ENCODE results near the gene NR2E1. TPM values are rescaled to one million over a fixed set of nuclear protein-coding genes. Genes with fewer than 3 reads are reported as not detected.

The NR2E1 gene
- total RNA-seq, 1 donor from 2014 or later: not detected

GRCh38 chr6:108156180-108156937 is 9.5 kb upstream of the NR2E1 start:
- peak; percentile 63 for DNase-seq (ENCODE audit: low spot score)

- DNase-seq (ENCODE audit: low spot score): no peak
These were observed 8.9 kb upstream of the NR2E1 start for GRCh38 chr6:108156938-108157233.

DNA sequence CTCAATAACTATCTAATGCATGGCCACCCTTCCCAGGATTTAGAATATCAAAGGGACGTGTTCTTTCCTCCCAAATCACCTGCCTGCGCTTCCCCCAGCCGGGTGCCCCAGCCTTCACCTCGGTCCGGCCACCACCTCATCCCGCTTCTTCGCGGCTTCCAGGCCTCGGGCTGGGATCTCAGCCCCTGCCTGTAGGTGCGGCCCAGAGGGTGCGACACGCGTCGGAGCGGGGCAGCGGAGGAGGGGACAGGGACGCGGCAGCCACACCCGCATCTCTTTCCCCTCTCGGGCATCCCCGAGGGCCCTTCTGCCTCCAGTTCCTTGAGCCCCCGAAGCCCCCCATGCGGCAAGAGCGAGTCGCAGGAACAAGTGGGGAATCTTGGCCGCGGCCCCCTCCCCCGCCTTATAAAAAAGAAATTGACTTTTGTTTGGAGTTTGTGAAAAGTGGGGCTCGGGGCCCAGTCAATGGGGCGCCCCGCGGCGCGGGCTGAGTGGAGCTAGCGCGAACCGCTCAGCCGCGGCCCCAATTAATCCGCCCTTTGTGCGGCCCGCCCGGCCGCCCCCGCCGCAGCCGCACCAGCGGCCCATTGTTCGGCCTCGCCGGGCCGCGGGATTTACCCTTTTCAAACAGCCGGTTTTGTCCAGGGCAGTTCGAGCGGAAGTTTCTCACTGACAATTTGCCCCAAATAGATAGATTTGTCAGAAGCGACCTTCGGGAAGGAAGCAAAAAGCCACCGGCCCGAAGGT is 8.4 kb upstream of the NR2E1 start:
- no peak for DNase-seq (ENCODE audit: low spot score)

DNA sequence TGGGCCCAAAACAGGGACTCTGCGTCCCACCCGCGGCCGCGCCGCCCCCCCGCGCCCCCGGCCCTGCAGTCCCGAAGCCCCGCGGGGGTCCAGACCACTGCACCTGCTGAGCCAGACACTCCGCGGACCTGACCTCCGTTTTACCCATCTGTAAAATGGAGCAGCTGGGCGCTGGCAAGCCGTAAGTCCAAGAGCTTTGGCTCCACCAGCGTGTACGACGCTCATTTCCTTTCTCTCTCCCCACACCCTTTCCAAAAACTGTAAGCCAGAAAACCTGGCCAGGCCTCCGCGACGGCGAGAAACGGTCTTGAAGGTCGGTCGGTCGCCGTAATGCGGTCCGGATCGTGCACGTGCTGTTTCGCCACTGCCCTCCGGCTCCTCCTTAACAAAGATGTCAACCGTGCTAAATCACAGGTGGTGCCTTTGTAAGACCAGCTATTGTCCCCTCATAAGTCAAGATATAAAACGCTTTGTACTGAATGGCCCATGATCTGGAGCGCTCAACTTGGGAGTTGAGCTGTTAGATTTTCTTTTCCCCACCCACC is 7.8 kb upstream of the NR2E1 start:
- DNase-seq (ENCODE audit: low spot score): no peak

- no peak for DNase-seq (ENCODE audit: low spot score)
These were observed 5.8 kb upstream of the NR2E1 start for GRCh38 chr6:108159981-108160380.

GRCh38 chr6:108161724-108162282 is 4.0 kb upstream of the NR2E1 start:
- no peak for DNase-seq (ENCODE audit: low spot score)

- DNase-seq (ENCODE audit: low spot score): no peak
These were observed 2.6 kb upstream of the NR2E1 start for GRCh38 chr6:108163267-108163643.

DNA sequence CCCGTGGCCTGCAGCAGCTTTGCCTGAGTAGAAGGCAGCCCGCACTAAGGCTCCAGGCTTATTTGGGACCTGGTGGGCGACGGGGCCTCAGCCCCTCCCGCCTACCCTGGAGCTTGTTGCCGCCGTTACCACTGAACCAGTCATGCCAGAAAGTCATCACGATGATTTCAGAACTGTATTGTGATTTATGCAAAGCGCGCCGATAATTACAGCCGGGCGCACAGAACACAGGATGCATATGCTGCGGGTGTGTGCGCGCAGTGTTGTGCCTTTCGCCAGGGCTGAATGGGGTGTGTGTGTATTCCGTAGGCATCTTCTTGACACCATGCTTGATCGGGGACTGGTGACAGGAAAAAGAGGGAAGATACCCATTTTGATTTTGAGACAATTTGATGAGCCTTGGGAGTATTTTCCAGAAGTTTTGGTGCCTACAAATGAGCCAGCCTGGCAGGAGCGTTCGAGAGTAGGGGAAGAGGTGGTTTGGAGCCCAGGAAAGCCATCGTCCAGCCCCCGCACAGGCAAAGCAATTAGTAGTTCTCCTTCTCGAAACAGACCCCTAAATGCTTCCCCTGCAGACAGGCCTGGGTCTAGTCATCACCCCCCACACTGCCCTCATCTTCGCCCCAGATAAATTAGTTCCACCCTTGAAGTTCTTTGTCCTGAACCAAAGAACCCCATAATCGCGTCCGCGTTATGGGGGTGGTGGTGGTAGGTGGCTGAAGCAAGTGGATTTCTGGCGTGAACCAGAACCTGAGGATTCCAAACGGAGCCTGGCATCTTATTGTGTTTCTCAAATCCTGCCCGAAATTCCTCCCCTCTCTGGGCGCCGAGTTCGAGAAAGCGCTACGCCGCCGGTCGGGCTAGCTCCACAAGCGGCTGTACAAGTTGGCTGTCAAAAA is 1.9 kb upstream of the NR2E1 start:
- DNase-seq (ENCODE audit: low spot score): no peak

DNA sequence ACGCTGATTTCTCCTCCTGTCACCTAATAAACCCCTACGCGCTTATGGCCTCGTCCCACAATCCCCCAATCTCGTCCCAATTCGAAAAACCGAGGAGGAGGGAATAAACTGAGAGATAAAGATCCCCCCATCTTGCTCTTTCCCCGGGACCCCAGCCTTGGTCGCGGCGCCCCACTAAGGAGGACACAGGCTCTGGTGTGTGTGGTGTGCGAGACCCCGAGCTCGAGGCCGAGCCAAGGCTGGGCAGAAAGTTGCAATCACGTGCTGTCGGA is 1.3 kb upstream of the NR2E1 start:
- DNase-seq (ENCODE audit: low spot score): no peak

- DNase-seq (ENCODE audit: low spot score): no peak
These were observed 761 bp upstream of the NR2E1 start for GRCh38 chr6:108164815-108165706.

DNA sequence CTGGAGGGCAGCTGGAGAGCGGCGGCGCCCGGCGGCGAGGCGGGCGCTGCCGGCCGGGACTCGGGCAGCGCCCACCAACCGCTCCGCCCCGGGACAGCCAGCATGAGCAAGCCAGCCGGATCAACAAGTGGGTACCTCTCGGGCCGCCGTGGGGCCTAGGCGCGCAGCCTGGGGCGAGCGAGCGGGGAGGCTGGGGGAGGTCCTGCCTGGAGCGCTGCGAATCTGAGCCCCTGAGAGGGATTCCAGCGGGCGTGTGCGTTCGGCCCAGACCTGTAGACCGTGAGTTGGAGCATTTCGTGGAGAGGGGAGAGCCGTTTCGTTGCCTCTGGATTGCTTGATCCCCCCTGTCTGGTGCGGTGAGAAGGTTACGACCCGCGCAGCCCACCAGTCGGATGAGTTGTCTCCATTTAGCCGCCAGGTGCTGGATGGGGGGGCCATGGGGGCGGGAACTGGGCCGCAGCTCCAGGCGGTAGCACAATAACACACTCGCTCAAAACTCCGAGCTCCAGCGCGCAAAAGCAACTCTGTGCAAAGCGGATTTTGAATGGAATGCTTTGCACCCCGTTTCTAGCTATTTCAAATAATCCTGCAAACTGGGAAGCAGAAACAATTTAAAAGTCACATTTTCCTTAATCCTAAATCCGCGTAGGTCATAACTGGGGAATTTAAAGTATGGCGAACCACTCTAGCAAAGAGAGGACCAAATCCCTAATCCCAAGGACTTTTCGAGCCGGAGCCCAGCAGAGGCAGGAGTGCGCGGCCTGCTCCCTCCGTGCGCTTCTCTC is 1.0 kb downstream of the NR2E1 start:
- DNase-seq (ENCODE audit: low spot score): no peak

- DNase-seq (ENCODE audit: low spot score): no peak
These were observed 1.7 kb downstream of the NR2E1 start for GRCh38 chr6:108167449-108168089.

- DNase-seq (ENCODE audit: low spot score): no peak
These were observed 2.3 kb downstream of the NR2E1 start for GRCh38 chr6:108168090-108168463.

DNA sequence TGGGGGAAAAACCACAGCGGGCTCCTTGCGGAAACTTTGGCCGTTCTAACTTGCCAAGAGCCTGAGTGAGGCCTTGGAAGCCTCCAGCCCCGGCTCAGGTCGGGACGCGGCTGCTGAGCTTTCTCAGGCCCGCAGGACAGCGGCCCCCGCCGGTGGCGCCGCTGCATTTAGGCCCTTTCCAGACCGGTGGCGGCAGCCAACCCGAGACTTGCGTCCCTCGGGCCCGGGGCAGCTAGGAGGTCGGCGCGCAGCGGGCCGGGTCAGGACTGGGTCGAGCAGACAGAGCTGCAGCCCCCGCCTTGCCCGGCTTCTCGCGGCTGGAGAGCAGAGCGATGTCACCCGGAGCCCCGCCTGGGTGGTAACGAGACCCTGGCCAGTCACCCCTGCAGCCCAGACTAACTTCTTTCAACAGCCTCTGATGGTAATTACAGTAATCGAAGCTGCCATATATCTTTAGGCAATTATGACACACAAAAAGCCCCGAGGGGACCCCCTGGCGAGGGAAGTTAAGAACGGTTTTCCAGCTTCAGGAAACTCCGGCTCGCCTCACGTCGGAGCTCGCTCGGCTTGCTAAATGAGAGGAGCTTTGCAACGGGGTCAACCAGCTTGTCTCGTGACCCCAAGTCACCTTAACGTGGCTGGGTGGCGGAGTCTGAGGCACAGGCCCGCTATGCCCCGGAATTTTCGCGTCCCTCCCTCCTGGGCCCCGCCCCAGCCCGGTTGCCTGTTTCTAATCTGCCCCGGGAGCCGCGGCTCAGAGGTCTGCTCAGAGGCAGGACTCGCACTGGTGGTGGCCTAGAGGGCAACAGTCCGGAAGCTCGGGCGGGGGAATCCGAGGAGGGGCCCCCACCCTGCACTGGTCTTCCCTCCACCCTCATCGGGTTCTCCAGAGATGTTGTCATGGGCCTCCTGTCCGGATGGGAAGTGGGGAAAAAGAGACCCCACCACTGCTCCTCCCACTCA is 3.0 kb downstream of the NR2E1 start:
- DNase-seq (ENCODE audit: low spot score): peak; percentile 25

GRCh38 chr6:108169464-108170331 is 3.9 kb downstream of the NR2E1 start:
- DNase-seq (ENCODE audit: low spot score): no peak

DNA sequence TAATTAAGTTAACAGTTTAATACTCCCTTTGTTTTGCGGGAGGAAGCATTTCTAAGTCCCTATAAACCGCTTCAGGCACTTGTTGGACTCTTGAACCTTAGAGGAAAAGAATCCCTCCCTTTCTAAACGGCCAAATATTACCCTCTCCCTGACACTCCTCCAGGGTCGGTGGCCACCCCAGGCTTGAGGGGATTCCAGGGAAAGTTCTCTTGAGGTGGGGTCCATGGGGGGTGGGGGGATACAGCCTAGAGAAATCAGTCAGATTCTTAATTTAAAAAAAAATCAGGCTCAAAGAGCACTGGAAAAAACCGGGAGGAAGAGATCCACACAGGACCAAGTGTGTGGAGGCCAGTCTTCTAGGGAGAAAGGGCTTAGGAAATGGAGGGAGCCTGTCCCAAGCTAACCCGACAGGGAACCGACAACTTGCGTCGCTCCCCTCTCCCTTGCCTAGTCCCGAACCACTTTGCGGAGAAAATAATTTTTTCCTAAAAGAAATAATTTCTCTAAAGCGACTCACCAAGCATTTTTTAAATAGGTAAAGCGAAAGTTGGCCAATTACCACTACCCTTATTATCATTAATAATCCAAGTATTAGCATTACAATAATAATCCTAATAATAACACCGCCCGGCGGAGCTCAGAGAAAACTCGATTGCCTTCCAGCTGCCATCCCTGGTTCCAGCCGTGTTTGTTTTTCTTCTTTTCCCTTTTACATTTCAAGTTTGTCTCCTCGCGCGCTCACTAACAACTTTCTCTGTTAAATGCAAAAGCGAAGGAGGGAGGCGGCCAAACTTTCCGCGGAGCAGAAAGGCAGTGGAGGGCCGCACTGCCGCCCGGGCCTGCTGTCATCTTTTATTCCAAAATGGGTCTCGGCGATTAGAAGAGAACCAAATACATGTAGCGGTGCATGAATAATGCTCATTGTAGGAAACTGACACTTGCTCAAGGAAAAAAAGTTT is 4.8 kb downstream of the NR2E1 start:
- DNase-seq (ENCODE audit: low spot score): no peak
